Skeletal muscle satellite cell (primary cell): ENCODE measurements around the gene PRM2. TPM values are rescaled to one million over a fixed set of nuclear protein-coding genes. Genes with fewer than 3 reads are reported as not detected.

ENCODE experiments used
- small RNA-seq: library from RNA; depleted of rRNA; stranded (forward); fragments of <200 nt; gene quantifications from one replicate; pipeline ENCODE3, GENCODE V24; 2012

The PRM2 gene

Small RNA genes lying within 50 kb of the gene (small RNA-seq; reads per million reads assigned to genes)
- gene MIR548H2 (not detected), gene RF00019 (not detected), gene RF00554 (not detected)
